Stimulated activated naive CD8-positive, alpha-beta T cell treated with anti-CD3 and anti-CD28 coated beads, Interleukin-15, Interleukin-2, amounts not matched to agents 100 ng/mL and 50 ng/mL, for 24 hours (primary cell): ENCODE results near the gene MAP7.

Experiments
- H3K27ac Mint-ChIP-seq: one replicate; pipeline ENCODE4 v1.8.0; 2021; ENCODE audit warnings: mild to moderate bottlenecking, mixed read lengths
- H3K27me3 Mint-ChIP-seq: one replicate; pipeline ENCODE4 v1.8.0; 2021; ENCODE audit warnings: mixed read lengths
- H3K36me3 Mint-ChIP-seq: one replicate; pipeline ENCODE4 v1.8.0; 2021; ENCODE audit warnings: low read depth, mixed read lengths
- H3K4me1 Mint-ChIP-seq: one replicate; pipeline ENCODE4 v1.8.0; 2021; ENCODE audit warnings: low read depth, mixed read lengths
- H3K4me3 Mint-ChIP-seq: one replicate; pipeline ENCODE4 v1.8.0; 2021; ENCODE audit warnings: mild to moderate bottlenecking, mixed read lengths
- H3K9me3 Mint-ChIP-seq: one replicate; pipeline ENCODE4 v1.8.0; 2021; ENCODE audit warnings: mixed read lengths

MAP7 gene

GRCh38 chr6:136548582-136549299 is 1.5 kb downstream of the MAP7 start:
- H3K27ac Mint-ChIP-seq = no peak overlapping the region
- H3K27me3 Mint-ChIP-seq = peaks cover 69% of the 10 kb centered on the region
- H3K36me3 Mint-ChIP-seq = no peaks in the 10 kb centered on the region
- peak overlapping the region; percentile 63 for H3K4me3 Mint-ChIP-seq
- peaks cover 5% of the 10 kb centered on the region for H3K4me1 Mint-ChIP-seq
- H3K9me3 Mint-ChIP-seq = no peaks in the 10 kb centered on the region

DNA sequence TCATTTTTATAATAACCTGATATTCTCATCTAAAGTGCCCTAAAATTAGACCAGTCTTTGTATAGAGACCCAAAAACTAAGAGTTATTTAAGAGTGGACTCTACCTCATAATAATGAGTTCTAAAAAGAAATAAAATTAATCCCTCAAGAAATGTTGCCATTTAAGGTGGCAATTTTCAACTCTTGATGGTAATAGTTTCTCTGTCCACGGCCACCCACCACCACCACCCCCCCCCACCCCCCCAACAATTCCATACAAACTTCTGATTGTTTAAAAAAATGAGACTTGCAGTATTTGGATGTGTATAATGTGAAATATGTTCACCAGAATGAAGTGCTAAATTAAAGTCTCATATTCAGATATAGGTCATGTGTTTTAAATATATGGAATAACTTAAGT is 2.4 kb downstream of the MAP7 start:
- Mint-ChIP-seq H3K27me3 (peaks cover 73% of the 10 kb centered on the region), H3K27ac (no peak overlapping the region), H3K4me3 (no peak overlapping the region), H3K4me1 (peaks cover 5% of the 10 kb centered on the region), H3K9me3 (no peaks in the 10 kb centered on the region), H3K36me3 (no peaks in the 10 kb centered on the region)

- peaks cover 67% of the 10 kb centered on the region for H3K27me3 Mint-ChIP-seq
- H3K36me3 Mint-ChIP-seq = no peaks in the 10 kb centered on the region
- H3K9me3 Mint-ChIP-seq = no peaks in the 10 kb centered on the region
- H3K4me1 Mint-ChIP-seq = peaks cover 5% of the 10 kb centered on the region
- no peak overlapping the region for H3K4me3 Mint-ChIP-seq
- H3K27ac Mint-ChIP-seq = no peak overlapping the region
Observed at GRCh38 chr6:136547336-136547735, 2.9 kb downstream of the MAP7 start.

DNA sequence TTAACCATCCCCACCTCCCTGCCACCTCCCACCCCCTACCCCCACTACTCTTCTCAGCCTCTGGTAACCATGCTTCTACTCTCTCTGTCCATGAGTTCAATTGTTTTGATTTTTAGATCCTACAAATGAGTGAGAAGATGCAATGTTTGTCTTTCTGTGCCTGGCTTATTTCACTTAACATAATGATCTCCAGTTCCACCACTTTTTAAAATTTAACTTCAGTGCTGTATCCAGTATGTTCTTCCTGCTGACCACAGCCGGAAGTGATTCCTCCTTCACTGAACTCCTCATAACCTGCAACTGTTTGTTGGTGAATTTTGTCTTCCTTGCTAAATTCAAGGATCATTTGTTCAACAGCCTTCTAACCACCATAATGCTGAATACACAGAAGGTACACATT is 3.9 kb downstream of the MAP7 start:
- no peaks in the 10 kb centered on the region for H3K36me3 Mint-ChIP-seq
- no peak overlapping the region for H3K4me3 Mint-ChIP-seq
- H3K27ac Mint-ChIP-seq = no peak overlapping the region
- H3K9me3 Mint-ChIP-seq = no peaks in the 10 kb centered on the region
- peaks cover 5% of the 10 kb centered on the region for H3K4me1 Mint-ChIP-seq
- H3K27me3 Mint-ChIP-seq = peaks cover 59% of the 10 kb centered on the region

DNA sequence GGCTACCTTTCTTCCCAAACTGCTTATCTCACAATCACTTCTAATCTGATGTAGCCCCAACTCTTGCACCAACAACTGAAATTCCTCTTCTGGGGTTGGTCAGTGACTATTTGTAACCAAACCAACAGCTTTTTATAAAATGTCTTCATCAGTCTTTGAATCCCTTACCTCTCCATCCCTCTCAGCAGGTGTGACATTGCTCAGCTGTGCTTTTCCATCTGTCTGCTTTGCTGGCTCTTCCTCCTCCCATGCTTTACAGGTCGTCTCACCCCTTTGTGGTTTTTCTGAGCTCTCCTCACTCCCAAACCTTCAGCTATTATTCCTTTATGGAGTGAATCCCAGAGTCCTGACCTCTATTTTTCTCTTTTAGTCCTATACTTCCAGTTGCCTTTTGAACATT is 5.9 kb downstream of the MAP7 start:
- Mint-ChIP-seq H3K27me3 (peaks cover 63% of the 10 kb centered on the region), H3K9me3 (no peaks in the 10 kb centered on the region), H3K4me3 (no peak overlapping the region), H3K36me3 (no peaks in the 10 kb centered on the region), H3K27ac (no peak overlapping the region), H3K4me1 (peaks cover 4% of the 10 kb centered on the region)

GRCh38 chr6:136541395-136541794 is 8.8 kb downstream of the MAP7 start:
- no peaks in the 10 kb centered on the region for H3K4me1 Mint-ChIP-seq
- no peaks in the 10 kb centered on the region for H3K9me3 Mint-ChIP-seq

GRCh38 chr6:136539967-136540652 is 10.1 kb downstream of the MAP7 start:
- Mint-ChIP-seq H3K4me3 (no peak overlapping the region), H3K36me3 (no peaks in the 10 kb centered on the region), H3K27ac (no peak overlapping the region), H3K9me3 (no peaks in the 10 kb centered on the region), H3K27me3 (peaks cover 24% of the 10 kb centered on the region), H3K4me1 (no peaks in the 10 kb centered on the region)

More at GRCh38 chr6:136541395-136541794, 8.8 kb downstream of the MAP7 start:
- H3K4me3 Mint-ChIP-seq = no peak overlapping the region
- H3K27me3 Mint-ChIP-seq = peaks cover 35% of the 10 kb centered on the region
- no peaks in the 10 kb centered on the region for H3K36me3 Mint-ChIP-seq
- H3K27ac Mint-ChIP-seq = no peak overlapping the region

DNA sequence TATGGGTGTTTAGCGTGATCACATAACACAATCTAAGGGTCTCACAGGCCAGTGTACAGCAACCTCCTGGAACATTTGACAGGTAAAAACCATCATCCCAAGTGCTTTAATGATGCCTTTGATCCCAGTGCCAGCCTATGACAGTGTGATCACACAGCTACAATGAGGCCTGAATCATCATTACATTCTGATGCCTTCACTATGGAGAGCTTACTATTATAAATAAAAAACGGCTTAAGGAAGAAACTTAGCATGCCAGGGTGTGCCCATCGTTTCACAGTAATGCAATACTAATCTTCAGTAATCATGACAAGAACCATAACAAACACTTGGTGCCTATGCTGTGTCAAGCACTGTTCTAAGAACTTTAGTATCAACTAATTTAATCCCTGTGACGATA is 11.4 kb downstream of the MAP7 start:
- Mint-ChIP-seq H3K9me3 (no peaks in the 10 kb centered on the region), H3K36me3 (no peaks in the 10 kb centered on the region), H3K27ac (no peak overlapping the region), H3K4me1 (no peaks in the 10 kb centered on the region), H3K27me3 (peaks cover 14% of the 10 kb centered on the region), H3K4me3 (no peak overlapping the region)

GRCh38 chr6:136535880-136536650 is 14.2 kb downstream of the MAP7 start:
- H3K4me3 Mint-ChIP-seq = no peak overlapping the region
- H3K4me1 Mint-ChIP-seq = no peaks in the 10 kb centered on the region
- H3K27ac Mint-ChIP-seq = no peak overlapping the region
- no peaks in the 10 kb centered on the region for H3K9me3 Mint-ChIP-seq
- H3K36me3 Mint-ChIP-seq = no peaks in the 10 kb centered on the region
- H3K27me3 Mint-ChIP-seq = peaks cover 14% of the 10 kb centered on the region

DNA sequence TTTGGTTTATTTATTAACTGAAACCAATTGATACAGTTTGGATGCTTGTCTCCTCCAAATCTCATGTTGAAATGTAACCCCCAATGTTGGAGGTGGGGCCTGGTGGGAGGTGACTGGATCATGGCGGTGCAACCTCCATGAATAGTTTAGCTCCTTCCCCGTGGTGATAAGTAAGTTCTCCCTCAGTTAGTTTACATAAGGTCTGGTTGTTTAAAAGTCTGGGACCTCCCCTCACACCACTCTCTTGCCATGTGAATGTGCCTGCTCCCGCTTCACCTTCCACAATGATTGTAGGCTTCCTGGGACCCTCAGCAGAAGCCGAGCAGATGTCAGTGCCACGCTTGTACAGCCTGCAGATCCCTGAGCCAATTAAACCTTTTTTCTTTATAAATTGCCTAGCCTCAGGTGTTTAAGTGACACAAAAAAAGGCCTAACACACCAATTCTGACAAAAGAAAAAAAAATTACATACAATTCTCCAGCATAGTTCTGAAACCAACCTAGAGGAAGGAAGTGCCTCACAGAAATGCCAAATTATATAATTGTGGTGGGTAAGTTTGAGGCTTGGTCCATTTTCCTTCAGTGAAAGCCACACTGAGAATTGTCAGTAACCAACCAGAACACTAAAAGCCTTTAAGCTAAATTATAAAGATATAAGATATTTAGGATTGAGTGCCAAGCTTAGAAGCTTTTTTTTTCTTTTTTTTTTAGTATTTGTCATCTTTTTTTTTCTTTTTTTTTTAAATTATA is 15.0 kb downstream of the MAP7 start:
- Mint-ChIP-seq H3K9me3 (no peaks in the 10 kb centered on the region), H3K27me3 (peaks cover 9% of the 10 kb centered on the region), H3K27ac (peak overlapping the region; percentile 42), H3K36me3 (no peaks in the 10 kb centered on the region), H3K4me3 (no peak overlapping the region), H3K4me1 (no peaks in the 10 kb centered on the region)

GRCh38 chr6:136534268-136534667 is 16.0 kb downstream of the MAP7 start:
- no peaks in the 10 kb centered on the region for H3K36me3 Mint-ChIP-seq
- H3K4me1 Mint-ChIP-seq = no peaks in the 10 kb centered on the region
- H3K27me3 Mint-ChIP-seq = peaks cover 4% of the 10 kb centered on the region
- H3K9me3 Mint-ChIP-seq = no peaks in the 10 kb centered on the region
- no peak overlapping the region for H3K27ac Mint-ChIP-seq
- no peak overlapping the region for H3K4me3 Mint-ChIP-seq

DNA sequence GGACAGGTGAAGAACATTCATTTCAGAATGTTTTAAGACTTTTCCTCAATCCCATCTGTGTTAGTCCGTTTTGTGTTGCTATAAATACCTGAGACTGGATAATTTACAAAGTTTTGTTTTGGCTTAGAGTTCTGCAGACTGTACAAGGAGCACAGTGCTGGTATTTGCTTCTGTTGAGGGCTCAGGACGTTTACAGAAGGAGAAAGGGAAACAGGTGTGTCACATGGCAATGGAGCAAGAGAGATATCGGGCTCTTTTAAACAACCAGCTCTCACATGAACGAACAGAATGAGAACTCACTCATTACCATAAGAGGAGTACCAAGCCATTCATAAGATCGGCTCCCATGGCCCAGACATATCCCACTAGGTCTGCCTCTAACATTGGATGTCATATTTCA is 16.7 kb downstream of the MAP7 start:
- Mint-ChIP-seq H3K27me3 (peaks cover 7% of the 10 kb centered on the region), H3K27ac (no peak overlapping the region), H3K4me3 (no peak overlapping the region), H3K36me3 (no peaks in the 10 kb centered on the region), H3K4me1 (no peaks in the 10 kb centered on the region), H3K9me3 (no peaks in the 10 kb centered on the region)

GRCh38 chr6:136532030-136532429 is 18.2 kb downstream of the MAP7 start:
- Mint-ChIP-seq H3K27ac (no peak overlapping the region), H3K4me3 (no peak overlapping the region), H3K36me3 (no peaks in the 10 kb centered on the region), H3K27me3 (peaks cover 18% of the 10 kb centered on the region), H3K9me3 (no peaks in the 10 kb centered on the region), H3K4me1 (no peaks in the 10 kb centered on the region)

GRCh38 chr6:136529710-136530109 is 20.5 kb downstream of the MAP7 start:
- H3K4me3 Mint-ChIP-seq = no peak overlapping the region

GRCh38 chr6:136528477-136528876 is 21.7 kb downstream of the MAP7 start:
- H3K4me3 Mint-ChIP-seq = no peak overlapping the region
- no peak overlapping the region for H3K27ac Mint-ChIP-seq
- peaks cover 17% of the 10 kb centered on the region for H3K4me1 Mint-ChIP-seq
- no peaks in the 10 kb centered on the region for H3K36me3 Mint-ChIP-seq
- peaks cover 24% of the 10 kb centered on the region for H3K27me3 Mint-ChIP-seq
- no peaks in the 10 kb centered on the region for H3K9me3 Mint-ChIP-seq

More at GRCh38 chr6:136529710-136530109, 20.5 kb downstream of the MAP7 start:
- Mint-ChIP-seq H3K36me3 (no peaks in the 10 kb centered on the region), H3K27me3 (peaks cover 24% of the 10 kb centered on the region), H3K4me1 (peaks cover 17% of the 10 kb centered on the region), H3K9me3 (no peaks in the 10 kb centered on the region), H3K27ac (no peak overlapping the region)
